ENCODE measurements around the gene CACNA1F.

CACNA1F gene

GRCh38 chrX:49250578-49250977, 17.4 kb upstream of the CACNA1F start:
- Histone ChIP-seq H3K27me3 (ENCODE audit: insufficient read depth, low read length, poor library complexity, severe bottlenecking) (no peaks in the 10 kb centered on the region), H3K9ac (ENCODE audit: low read depth, low read length, poor library complexity, severe bottlenecking) (no peak overlapping the region), H3K9me2 (replicated peaks; ENCODE audit: low read depth, low read length) (no peaks in the 10 kb centered on the region), H3K4me1 (ENCODE audit: insufficient read depth, low read length, poor library complexity, severe bottlenecking) (no peaks in the 10 kb centered on the region), H3F3A (ENCODE audit: low read depth) (no peaks in the 10 kb centered on the region), H3K4me2 (ENCODE audit: low read depth, low read length, poor library complexity, severe bottlenecking) (no peak overlapping the region), H3K4me3 (ENCODE audit: low read length, poor library complexity, severe bottlenecking) (no peak overlapping the region), H3K79me2 (ENCODE audit: insufficient read depth, low read length) (no peaks in the 10 kb centered on the region), H3K36me3 (ENCODE audit: insufficient read depth, low read length) (no peaks in the 10 kb centered on the region), H3K9me3 (ENCODE audit: insufficient read depth, low read depth, low read length) (no peaks in the 10 kb centered on the region), H4K20me1 (ENCODE audit: insufficient read depth, low read length, poor library complexity, severe bottlenecking) (no peaks in the 10 kb centered on the region), H2AFZ (ENCODE audit: low read length) (no peak overlapping the region)
- TF ChIP-seq EZH2phosphoT487 (IDR thresholded peaks at IDR 0.05; ENCODE audit: borderline replicate concordance), result no peak
- no peak for TF ChIP-seq CTCF (conservative IDR thresholded peaks at IDR 0.05; ENCODE audit: low read length)

- Histone ChIP-seq H3K4me3 (ENCODE audit: low read length, poor library complexity, severe bottlenecking) (no peak overlapping the region), H3K9me3 (ENCODE audit: insufficient read depth, low read depth, low read length) (no peaks in the 10 kb centered on the region), H3K9ac (ENCODE audit: low read depth, low read length, poor library complexity, severe bottlenecking) (no peak overlapping the region), H4K20me1 (ENCODE audit: insufficient read depth, low read length, poor library complexity, severe bottlenecking) (no peaks in the 10 kb centered on the region), H3K4me1 (ENCODE audit: insufficient read depth, low read length, poor library complexity, severe bottlenecking) (no peaks in the 10 kb centered on the region), H2AFZ (ENCODE audit: low read length) (no peak overlapping the region), H3K9me2 (replicated peaks; ENCODE audit: low read depth, low read length) (no peaks in the 10 kb centered on the region), H3F3A (ENCODE audit: low read depth) (no peaks in the 10 kb centered on the region), H3K79me2 (ENCODE audit: insufficient read depth, low read length) (no peaks in the 10 kb centered on the region), H3K4me2 (ENCODE audit: low read depth, low read length, poor library complexity, severe bottlenecking) (no peak overlapping the region), H3K36me3 (ENCODE audit: insufficient read depth, low read length) (no peaks in the 10 kb centered on the region), H3K27me3 (ENCODE audit: insufficient read depth, low read length, poor library complexity, severe bottlenecking) (no peaks in the 10 kb centered on the region)
- TF ChIP-seq CTCF (conservative IDR thresholded peaks at IDR 0.05; ENCODE audit: low read length) (no peak), EZH2phosphoT487 (IDR thresholded peaks at IDR 0.05; ENCODE audit: borderline replicate concordance) (no peak)
Observed at GRCh38 chrX:49250066-49250465, 16.9 kb upstream of the CACNA1F start.

- Histone ChIP-seq H3K27me3 (ENCODE audit: insufficient read depth, low read length, poor library complexity, severe bottlenecking) (no peaks in the 10 kb centered on the region), H3K79me2 (ENCODE audit: insufficient read depth, low read length) (no peaks in the 10 kb centered on the region), H3K4me3 (ENCODE audit: low read length, poor library complexity, severe bottlenecking) (no peak overlapping the region), H3K9ac (ENCODE audit: low read depth, low read length, poor library complexity, severe bottlenecking) (no peak overlapping the region), H3K36me3 (ENCODE audit: insufficient read depth, low read length) (no peaks in the 10 kb centered on the region), H3K4me1 (ENCODE audit: insufficient read depth, low read length, poor library complexity, severe bottlenecking) (no peaks in the 10 kb centered on the region), H4K20me1 (ENCODE audit: insufficient read depth, low read length, poor library complexity, severe bottlenecking) (no peaks in the 10 kb centered on the region), H3F3A (ENCODE audit: low read depth) (no peaks in the 10 kb centered on the region), H2AFZ (ENCODE audit: low read length) (no peak overlapping the region), H3K4me2 (ENCODE audit: low read depth, low read length, poor library complexity, severe bottlenecking) (no peak overlapping the region), H3K9me2 (replicated peaks; ENCODE audit: low read depth, low read length) (no peaks in the 10 kb centered on the region), H3K9me3 (ENCODE audit: insufficient read depth, low read depth, low read length) (no peaks in the 10 kb centered on the region)
- TF ChIP-seq CTCF (conservative IDR thresholded peaks at IDR 0.05; ENCODE audit: low read length) (no peak), EZH2phosphoT487 (IDR thresholded peaks at IDR 0.05; ENCODE audit: borderline replicate concordance) (no peak)
Observed at GRCh38 chrX:49249616-49250015, 16.5 kb upstream of the CACNA1F start.
